Measurements from ENCODE around the gene TET1. TPM values are rescaled to one million over a fixed set of nuclear protein-coding genes. Genes with fewer than 3 reads are reported as not detected.
A peak's percentile ranks its signal among the peaks of the same experiment; 100 is the strongest.

Gene TET1
- total and polyA plus RNA-seq, 2 experiments from 2014 or later, result 37.2 to 90.5 TPM

DNA sequence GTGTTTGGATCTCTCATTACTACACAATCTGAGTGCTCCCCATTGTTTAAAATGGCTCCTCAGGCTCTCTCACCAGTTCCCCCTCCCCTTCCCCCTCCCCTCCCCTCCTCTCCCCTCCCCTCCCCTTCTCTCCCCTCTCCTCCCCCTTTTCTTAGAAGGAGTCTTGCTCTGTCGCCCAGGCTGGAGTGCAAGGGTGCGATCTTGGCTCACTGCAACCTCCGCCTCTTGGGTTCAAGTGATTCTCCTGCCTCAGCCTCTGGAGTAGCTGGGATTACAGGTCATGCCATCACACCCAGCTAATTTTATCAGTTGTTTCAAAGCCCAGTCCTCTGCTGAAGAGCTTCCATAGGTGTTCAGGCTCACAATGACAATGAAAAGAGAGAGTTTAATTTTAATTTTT, 157.3 kb downstream of the TET1 start:
- no peaks in the 10 kb centered on the region for H3K36me3 ChIP-seq (ENCODE audit: insufficient read depth)
- no peak overlapping the region for H3K4me3 ChIP-seq
- peak overlapping the region; percentile 78; the same call in 1 of the 2 replicates for H2AFZ ChIP-seq
- Mint-ChIP-seq H3K4me3 (no peak overlapping the region), H3K27me3 (ENCODE audit: insufficient read depth, low read depth, poor library complexity) (peaks cover 10% of the 10 kb centered on the region), H3K9me3 (no peaks in the 10 kb centered on the region), H3K4me1 (peaks cover 5% of the 10 kb centered on the region), H3K27ac (no peak overlapping the region), H3K36me3 (ENCODE audit: low read depth) (peaks cover 5% of the 10 kb centered on the region)
- TF ChIP-seq EZH2phosphoT487 (IDR thresholded peaks at IDR 0.05; ENCODE audit: unreplicated experiment) (no peak), POLR2AphosphoS5 (IDR thresholded peaks at IDR 0.05; ENCODE audit: low read depth) (no peak), JUNB (IDR thresholded peaks at IDR 0.05; ENCODE audit: unreplicated experiment) (no peak), EZH2 (IDR thresholded peaks at IDR 0.05; ENCODE audit: low read depth, unreplicated experiment) (no peak), ZNF331 (CRISPR knock-in tag; IDR thresholded peaks at IDR 0.05; ENCODE audit: low read depth) (no peak), STAT1 (IDR thresholded peaks at IDR 0.05; ENCODE audit: unreplicated experiment) (no peak), NANOG (IDR thresholded peaks at IDR 0.05; ENCODE audit: borderline replicate concordance) (no peak), CREB1 (CRISPR knock-in tag; IDR thresholded peaks at IDR 0.05; ENCODE audit: low read depth) (no peak), ZNF114 (CRISPR knock-in tag; IDR thresholded peaks at IDR 0.05) (no peak)
- TF ChIP-seq, protein P1, sequence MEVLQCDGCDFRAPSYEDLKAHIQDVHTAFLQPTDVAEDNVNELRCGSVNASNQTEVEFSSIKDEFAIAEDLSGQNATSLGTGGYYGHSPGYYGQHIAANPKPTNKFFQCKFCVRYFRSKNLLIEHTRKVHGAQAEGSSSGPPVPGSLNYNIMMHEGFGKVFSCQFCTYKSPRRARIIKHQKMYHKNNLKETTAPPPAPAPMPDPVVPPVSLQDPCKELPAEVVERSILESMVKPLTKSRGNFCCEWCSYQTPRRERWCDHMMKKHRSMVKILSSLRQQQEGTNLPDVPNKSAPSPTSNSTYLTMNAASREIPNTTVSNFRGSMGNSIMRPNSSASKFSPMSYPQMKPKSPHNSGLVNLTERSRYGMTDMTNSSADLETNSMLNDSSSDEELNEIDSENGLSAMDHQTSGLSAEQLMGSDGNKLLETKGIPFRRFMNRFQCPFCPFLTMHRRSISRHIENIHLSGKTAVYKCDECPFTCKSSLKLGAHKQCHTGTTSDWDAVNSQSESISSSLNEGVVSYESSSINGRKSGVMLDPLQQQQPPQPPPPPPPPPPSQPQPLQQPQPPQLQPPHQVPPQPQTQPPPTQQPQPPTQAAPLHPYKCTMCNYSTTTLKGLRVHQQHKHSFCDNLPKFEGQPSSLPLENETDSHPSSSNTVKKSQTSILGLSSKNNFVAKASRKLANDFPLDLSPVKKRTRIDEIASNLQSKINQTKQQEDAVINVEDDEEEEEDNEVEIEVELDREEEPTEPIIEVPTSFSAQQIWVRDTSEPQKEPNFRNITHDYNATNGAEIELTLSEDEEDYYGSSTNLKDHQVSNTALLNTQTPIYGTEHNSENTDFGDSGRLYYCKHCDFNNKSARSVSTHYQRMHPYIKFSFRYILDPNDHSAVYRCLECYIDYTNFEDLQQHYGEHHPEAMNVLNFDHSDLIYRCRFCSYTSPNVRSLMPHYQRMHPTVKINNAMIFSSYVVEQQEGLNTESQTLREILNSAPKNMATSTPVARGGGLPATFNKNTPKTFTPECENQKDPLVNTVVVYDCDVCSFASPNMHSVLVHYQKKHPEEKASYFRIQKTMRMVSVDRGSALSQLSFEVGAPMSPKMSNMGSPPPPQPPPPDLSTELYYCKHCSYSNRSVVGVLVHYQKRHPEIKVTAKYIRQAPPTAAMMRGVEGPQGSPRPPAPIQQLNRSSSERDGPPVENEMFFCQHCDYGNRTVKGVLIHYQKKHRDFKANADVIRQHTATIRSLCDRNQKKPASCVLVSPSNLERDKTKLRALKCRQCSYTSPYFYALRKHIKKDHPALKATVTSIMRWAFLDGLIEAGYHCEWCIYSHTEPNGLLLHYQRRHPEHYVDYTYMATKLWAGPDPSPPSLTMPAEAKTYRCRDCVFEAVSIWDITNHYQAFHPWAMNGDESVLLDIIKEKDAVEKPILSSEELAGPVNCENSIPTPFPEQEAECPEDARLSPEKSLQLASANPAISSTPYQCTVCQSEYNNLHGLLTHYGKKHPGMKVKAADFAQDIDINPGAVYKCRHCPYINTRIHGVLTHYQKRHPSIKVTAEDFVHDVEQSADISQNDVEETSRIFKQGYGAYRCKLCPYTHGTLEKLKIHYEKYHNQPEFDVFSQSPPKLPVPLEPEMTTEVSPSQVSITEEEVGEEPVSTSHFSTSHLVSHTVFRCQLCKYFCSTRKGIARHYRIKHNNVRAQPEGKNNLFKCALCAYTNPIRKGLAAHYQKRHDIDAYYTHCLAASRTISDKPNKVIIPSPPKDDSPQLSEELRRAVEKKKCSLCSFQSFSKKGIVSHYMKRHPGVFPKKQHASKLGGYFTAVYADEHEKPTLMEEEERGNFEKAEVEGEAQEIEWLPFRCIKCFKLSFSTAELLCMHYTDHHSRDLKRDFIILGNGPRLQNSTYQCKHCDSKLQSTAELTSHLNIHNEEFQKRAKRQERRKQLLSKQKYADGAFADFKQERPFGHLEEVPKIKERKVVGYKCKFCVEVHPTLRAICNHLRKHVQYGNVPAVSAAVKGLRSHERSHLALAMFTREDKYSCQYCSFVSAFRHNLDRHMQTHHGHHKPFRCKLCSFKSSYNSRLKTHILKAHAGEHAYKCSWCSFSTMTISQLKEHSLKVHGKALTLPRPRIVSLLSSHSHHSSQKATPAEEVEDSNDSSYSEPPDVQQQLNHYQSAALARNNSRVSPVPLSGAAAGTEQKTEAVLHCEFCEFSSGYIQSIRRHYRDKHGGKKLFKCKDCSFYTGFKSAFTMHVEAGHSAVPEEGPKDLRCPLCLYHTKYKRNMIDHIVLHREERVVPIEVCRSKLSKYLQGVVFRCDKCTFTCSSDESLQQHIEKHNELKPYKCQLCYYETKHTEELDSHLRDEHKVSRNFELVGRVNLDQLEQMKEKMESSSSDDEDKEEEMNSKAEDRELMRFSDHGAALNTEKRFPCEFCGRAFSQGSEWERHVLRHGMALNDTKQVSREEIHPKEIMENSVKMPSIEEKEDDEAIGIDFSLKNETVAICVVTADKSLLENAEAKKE (CRISPR knock-in tag; IDR thresholded peaks at IDR 0.05), result no peak
- TF ChIP-seq, protein P2, sequence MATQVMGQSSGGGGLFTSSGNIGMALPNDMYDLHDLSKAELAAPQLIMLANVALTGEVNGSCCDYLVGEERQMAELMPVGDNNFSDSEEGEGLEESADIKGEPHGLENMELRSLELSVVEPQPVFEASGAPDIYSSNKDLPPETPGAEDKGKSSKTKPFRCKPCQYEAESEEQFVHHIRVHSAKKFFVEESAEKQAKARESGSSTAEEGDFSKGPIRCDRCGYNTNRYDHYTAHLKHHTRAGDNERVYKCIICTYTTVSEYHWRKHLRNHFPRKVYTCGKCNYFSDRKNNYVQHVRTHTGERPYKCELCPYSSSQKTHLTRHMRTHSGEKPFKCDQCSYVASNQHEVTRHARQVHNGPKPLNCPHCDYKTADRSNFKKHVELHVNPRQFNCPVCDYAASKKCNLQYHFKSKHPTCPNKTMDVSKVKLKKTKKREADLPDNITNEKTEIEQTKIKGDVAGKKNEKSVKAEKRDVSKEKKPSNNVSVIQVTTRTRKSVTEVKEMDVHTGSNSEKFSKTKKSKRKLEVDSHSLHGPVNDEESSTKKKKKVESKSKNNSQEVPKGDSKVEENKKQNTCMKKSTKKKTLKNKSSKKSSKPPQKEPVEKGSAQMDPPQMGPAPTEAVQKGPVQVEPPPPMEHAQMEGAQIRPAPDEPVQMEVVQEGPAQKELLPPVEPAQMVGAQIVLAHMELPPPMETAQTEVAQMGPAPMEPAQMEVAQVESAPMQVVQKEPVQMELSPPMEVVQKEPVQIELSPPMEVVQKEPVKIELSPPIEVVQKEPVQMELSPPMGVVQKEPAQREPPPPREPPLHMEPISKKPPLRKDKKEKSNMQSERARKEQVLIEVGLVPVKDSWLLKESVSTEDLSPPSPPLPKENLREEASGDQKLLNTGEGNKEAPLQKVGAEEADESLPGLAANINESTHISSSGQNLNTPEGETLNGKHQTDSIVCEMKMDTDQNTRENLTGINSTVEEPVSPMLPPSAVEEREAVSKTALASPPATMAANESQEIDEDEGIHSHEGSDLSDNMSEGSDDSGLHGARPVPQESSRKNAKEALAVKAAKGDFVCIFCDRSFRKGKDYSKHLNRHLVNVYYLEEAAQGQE (IDR thresholded peaks at IDR 0.05; ENCODE audit: unreplicated experiment), result no peak
- TF ChIP-seq, protein P3, sequence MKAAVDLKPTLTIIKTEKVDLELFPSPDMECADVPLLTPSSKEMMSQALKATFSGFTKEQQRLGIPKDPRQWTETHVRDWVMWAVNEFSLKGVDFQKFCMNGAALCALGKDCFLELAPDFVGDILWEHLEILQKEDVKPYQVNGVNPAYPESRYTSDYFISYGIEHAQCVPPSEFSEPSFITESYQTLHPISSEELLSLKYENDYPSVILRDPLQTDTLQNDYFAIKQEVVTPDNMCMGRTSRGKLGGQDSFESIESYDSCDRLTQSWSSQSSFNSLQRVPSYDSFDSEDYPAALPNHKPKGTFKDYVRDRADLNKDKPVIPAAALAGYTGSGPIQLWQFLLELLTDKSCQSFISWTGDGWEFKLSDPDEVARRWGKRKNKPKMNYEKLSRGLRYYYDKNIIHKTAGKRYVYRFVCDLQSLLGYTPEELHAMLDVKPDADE (IDR thresholded peaks at IDR 0.05), result no peak
- TF ChIP-seq, protein P4, sequence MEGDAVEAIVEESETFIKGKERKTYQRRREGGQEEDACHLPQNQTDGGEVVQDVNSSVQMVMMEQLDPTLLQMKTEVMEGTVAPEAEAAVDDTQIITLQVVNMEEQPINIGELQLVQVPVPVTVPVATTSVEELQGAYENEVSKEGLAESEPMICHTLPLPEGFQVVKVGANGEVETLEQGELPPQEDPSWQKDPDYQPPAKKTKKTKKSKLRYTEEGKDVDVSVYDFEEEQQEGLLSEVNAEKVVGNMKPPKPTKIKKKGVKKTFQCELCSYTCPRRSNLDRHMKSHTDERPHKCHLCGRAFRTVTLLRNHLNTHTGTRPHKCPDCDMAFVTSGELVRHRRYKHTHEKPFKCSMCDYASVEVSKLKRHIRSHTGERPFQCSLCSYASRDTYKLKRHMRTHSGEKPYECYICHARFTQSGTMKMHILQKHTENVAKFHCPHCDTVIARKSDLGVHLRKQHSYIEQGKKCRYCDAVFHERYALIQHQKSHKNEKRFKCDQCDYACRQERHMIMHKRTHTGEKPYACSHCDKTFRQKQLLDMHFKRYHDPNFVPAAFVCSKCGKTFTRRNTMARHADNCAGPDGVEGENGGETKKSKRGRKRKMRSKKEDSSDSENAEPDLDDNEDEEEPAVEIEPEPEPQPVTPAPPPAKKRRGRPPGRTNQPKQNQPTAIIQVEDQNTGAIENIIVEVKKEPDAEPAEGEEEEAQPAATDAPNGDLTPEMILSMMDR (conservative IDR thresholded peaks at IDR 0.05; ENCODE audit: low read depth in 2 of 2), result no peak
- H4K20me1 ChIP-seq (replicated peaks; ENCODE audit: insufficient read depth), result no peaks in the 10 kb centered on the region
- no peak overlapping the region for H3K27ac ChIP-seq (ENCODE audit: low read depth)
- ATAC-seq (no peak), DNase-seq (ENCODE audit: low spot score) (no peak)
- peaks cover 11% of the 10 kb centered on the region for H3K79me2 ChIP-seq (replicated peaks; ENCODE audit: insufficient read depth)
- no peak overlapping the region for H3K4me2 ChIP-seq
- H3F3A ChIP-seq (replicated peaks; ENCODE audit: low read depth), result peaks cover 7% of the 10 kb centered on the region; the same call in 1 of the 2 replicates
- peaks cover 4% of the 10 kb centered on the region; the same call in 1 of the 2 replicates for H3K4me1 ChIP-seq (ENCODE audit: insufficient read depth)
- H3K9me2 ChIP-seq (ENCODE audit: insufficient read depth), result peaks cover 6% of the 10 kb centered on the region; the same call in 1 of the 2 replicates
- H3K27me3 ChIP-seq (ENCODE audit: insufficient read depth), result no peaks in the 10 kb centered on the region

All from GM23338 (cell line).